Lower leg skin (tissue), 3 donors: ENCODE results near the gene GALNT14.

Source experiments
- POLR2A ChIP-seq, 2 donors: fragments of 450-650 bp; IDR thresholded peaks; one replicate each; pipeline ENCODE4 v1.6.1; 2016 to 2017; ENCODE audit warnings: antibody characterized with exemption in 2 of 2, mild to moderate bottlenecking in 1 of 2, moderate library complexity in 1 of 2
- TF ChIP-seq, protein P1 (sequence below), 3 donors: fragments of 450-650 bp; IDR thresholded peaks; one replicate each; pipeline ENCODE4 v1.5.1; 2016; ENCODE audit warnings: antibody characterized with exemption in 3 of 3, mild to moderate bottlenecking in 3 of 3, moderate library complexity in 2 of 3

- no peak for TF ChIP-seq POLR2A (IDR thresholded peaks at IDR 0.05)
- TF ChIP-seq, protein P1, sequence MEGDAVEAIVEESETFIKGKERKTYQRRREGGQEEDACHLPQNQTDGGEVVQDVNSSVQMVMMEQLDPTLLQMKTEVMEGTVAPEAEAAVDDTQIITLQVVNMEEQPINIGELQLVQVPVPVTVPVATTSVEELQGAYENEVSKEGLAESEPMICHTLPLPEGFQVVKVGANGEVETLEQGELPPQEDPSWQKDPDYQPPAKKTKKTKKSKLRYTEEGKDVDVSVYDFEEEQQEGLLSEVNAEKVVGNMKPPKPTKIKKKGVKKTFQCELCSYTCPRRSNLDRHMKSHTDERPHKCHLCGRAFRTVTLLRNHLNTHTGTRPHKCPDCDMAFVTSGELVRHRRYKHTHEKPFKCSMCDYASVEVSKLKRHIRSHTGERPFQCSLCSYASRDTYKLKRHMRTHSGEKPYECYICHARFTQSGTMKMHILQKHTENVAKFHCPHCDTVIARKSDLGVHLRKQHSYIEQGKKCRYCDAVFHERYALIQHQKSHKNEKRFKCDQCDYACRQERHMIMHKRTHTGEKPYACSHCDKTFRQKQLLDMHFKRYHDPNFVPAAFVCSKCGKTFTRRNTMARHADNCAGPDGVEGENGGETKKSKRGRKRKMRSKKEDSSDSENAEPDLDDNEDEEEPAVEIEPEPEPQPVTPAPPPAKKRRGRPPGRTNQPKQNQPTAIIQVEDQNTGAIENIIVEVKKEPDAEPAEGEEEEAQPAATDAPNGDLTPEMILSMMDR (IDR thresholded peaks at IDR 0.05) = no peak
These were observed 114.7 kb downstream of the GALNT14 start for GRCh38 chr2:31023541-31023940.
